Mononuclear cell (primary cell): ENCODE results near the gene YARS1. TPM values are rescaled to one million over a fixed set of nuclear protein-coding genes. Genes with fewer than 3 reads are reported as not detected.

ENCODE experiments used
- H3K27me3 ChIP-seq: 2 replicates; pipeline ENCODE4 v1.6.0; 2011; ENCODE audit warnings: low read length, control low read depth; ENCODE audit not compliant: insufficient read depth
- H3K4me1 ChIP-seq: 2 replicates; pipeline ENCODE4 v1.5.1; 2011; ENCODE audit warnings: mild to moderate bottlenecking, low read length, control low read depth; ENCODE audit not compliant: insufficient read depth
- H3K4me3 ChIP-seq: 2 replicates; pipeline ENCODE4 v1.5.1; 2011; ENCODE audit warnings: mild to moderate bottlenecking, low read length, moderate library complexity
- H3K9me3 ChIP-seq: 2 replicates; pipeline ENCODE4 v1.5.1; 2011; ENCODE audit warnings: low read depth, mild to moderate bottlenecking, control low read depth, low read length
- total RNA-seq: library from RNA; depleted of rRNA; stranded (reverse); fragments of >200 nt; gene quantifications from one replicate; pipeline ENCODE4 v1.2.3, GENCODE V29; 2012

YARS1 gene
- 88.7 TPM for total RNA-seq

GRCh38 chr1:32817159-32817814, at the start of gene YARS1, which contains the start of gene S100PBP:
YARS1 (minus strand) TSS chr1:32817358; CDS start chr1:32817244, 114 bp downstream.
S100PBP (plus strand) TSS chr1:32817653; CDS start chr1:32826100, 8,447 bp downstream.
- Histone ChIP-seq H3K27me3 (no peaks in the 10 kb centered on the region), H3K9me3 (no peaks in the 10 kb centered on the region), H3K4me1 (peaks cover 57% of the 10 kb centered on the region), H3K4me3 (peak within 1 kb of the TSS; percentile 83)

DNA sequence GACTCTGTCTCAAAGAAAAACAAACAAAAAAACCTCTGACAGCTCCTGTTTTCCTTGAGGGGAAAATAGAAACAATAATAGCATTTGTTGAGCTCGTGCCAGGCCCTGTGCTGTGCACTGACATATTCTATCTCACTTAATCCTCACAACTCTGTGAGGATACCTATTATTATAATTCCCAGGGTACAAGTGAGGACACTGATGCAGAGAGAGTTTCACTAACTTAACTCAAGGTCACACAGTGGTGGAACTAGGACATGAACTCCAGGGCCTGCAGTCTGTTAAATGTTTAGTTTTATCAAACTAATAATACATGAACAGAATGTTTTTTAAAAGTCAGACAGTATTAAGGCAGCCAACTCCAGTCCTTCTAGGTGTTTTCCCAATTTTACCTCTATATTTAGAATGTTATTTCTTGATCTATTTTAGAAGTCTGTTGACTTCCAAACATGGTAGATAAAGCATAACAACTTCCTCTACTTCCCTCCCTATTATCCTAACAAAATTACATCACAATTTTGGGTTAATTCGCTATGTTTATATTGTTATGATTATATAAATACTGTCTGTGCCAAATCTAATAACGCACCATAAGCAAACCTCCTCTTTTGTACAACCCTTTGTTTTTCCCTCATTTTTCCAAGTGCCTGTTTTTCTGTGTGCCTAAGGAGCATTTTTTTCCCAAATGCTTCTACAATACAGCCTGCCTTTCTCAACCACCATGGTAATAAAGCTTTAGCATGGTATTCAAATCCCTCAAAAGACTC, 48.7 kb upstream of the YARS1 start:
- no peaks in the 10 kb centered on the region for H3K9me3 ChIP-seq
- H3K27me3 ChIP-seq: peaks cover 12% of the 10 kb centered on the region
- no peak overlapping the region for H3K4me3 ChIP-seq
- peaks cover 4% of the 10 kb centered on the region for H3K4me1 ChIP-seq

DNA sequence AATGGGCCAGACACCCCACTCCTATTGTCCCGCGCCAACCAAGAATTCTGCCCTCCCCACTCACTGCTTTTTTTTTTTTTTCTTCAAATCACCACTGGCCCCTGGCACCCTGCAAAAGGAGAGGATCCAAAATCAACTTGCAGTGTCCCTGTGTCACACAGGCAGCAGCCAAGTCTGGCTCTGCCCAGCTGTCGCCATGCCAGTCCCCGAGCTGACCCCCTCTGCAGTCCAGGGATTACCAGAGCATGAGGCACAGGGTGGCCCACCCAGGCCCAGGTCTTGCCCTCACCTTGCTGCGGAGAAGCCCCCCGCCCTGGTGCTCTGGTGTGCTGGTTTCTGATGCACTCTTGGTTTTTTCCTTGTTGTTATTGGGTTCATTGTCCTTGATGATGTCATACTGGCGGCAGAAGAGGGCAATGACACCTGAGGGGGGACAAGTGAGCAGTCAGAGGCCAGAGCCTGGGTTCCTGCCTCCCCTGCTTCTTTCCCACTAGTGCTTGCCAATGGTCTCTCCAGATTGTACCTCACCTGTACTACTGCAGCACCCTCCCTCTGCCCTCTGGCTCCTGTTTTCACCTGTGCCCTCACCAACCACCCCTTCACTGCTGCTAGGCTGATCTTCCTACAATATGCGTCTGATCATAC, 47.3 kb upstream of the YARS1 start:
- Histone ChIP-seq H3K4me1 (no peaks in the 10 kb centered on the region), H3K4me3 (no peak overlapping the region), H3K27me3 (peaks cover 4% of the 10 kb centered on the region), H3K9me3 (no peaks in the 10 kb centered on the region)

DNA sequence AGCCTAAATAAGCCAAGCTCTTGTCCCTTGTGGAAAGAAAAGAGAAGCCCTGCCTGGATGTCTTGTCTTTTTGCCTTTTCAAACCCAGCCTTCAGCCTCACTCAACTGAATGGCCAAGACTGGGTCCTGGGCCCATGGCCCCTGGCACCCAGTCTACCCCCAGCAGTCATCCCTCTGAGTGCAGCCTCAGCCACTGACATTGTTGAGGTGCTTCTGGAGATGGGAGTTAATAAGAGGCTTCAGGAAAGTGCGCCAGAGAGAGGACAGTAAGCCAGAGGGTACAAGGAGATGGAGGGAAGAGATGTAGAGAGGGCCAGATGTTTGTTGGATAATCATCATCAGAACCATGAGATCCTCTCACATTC, 46.7 kb upstream of the YARS1 start:
- H3K4me3 ChIP-seq: no peak overlapping the region
- no peaks in the 10 kb centered on the region for H3K9me3 ChIP-seq
- no peaks in the 10 kb centered on the region for H3K4me1 ChIP-seq
- no peaks in the 10 kb centered on the region for H3K27me3 ChIP-seq

- H3K9me3 ChIP-seq: no peaks in the 10 kb centered on the region
- no peaks in the 10 kb centered on the region for H3K27me3 ChIP-seq
- no peak overlapping the region for H3K4me3 ChIP-seq
- no peaks in the 10 kb centered on the region for H3K4me1 ChIP-seq
Observed at GRCh38 chr1:32863218-32863880, 46.2 kb upstream of the YARS1 start.

DNA sequence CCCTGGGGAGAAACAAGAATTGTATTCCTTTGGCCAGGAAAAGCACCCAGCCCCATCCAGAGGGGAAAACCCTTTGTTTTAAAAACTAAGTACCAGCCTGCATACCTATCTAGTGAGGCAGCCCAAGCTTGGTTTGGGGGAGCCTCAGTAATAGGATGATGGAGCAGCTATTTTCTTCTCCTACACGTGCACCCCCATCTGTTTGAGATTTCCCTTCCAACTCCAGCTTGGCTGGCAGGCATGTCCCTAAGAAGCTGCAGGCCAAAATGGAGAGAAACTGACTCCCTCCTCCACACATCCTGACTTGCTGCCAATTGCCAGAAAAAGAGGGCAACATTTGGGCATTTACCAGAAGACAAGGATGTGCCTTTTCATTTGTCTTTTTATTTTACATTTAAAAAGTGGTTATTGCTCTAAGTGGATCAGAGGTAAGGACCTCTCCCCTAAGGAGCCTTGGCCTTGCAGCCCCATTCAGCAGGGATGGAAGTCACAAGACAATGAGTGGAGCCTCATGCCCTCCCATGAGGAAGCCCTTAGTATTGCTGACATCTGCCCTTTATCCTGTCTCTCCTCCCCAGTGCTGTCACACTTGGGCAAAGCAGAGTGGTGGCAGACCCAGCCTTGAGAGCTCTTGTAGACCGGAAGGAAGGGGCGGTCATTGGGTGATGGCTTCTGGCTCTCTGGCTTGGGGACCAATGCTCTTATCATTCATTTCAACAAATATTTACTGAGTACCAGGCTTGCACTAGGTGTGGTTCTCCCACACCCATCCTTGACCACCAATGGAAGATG, 44.9 kb upstream of the YARS1 start:
- H3K9me3 ChIP-seq: no peaks in the 10 kb centered on the region
- H3K4me1 ChIP-seq: no peaks in the 10 kb centered on the region
- no peaks in the 10 kb centered on the region for H3K27me3 ChIP-seq
- no peak overlapping the region for H3K4me3 ChIP-seq

DNA sequence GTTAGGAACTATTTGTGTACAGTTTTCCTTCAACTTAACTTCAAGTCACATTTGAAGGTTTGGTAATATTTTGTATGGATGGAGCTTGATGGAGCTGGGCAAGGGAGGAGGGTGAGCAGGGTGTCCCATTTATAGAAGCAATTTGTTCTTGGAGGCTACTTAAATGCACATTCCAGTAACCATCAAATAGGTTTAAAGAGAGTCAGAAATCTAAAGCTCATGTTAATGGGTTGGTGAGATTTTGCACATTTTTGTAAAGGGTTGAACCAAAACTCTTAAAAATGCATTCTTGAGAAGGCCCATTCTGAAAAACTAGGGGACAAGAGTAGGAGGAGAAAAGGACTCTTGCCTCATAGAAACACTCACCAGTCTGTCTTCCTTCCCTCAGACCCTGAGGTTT, 43.4 kb upstream of the YARS1 start:
- no peaks in the 10 kb centered on the region for H3K4me1 ChIP-seq
- no peaks in the 10 kb centered on the region for H3K9me3 ChIP-seq
- H3K4me3 ChIP-seq: no peak overlapping the region
- H3K27me3 ChIP-seq: no peaks in the 10 kb centered on the region

- Histone ChIP-seq H3K27me3 (no peaks in the 10 kb centered on the region), H3K4me1 (no peaks in the 10 kb centered on the region), H3K9me3 (no peaks in the 10 kb centered on the region), H3K4me3 (no peak overlapping the region)
Observed at GRCh38 chr1:32859915-32860314, 42.8 kb upstream of the YARS1 start.

- H3K9me3 ChIP-seq: no peaks in the 10 kb centered on the region
- H3K4me1 ChIP-seq: no peaks in the 10 kb centered on the region
- no peak overlapping the region for H3K4me3 ChIP-seq
- H3K27me3 ChIP-seq: no peaks in the 10 kb centered on the region
Observed at GRCh38 chr1:32858791-32859190, 41.6 kb upstream of the YARS1 start.

DNA sequence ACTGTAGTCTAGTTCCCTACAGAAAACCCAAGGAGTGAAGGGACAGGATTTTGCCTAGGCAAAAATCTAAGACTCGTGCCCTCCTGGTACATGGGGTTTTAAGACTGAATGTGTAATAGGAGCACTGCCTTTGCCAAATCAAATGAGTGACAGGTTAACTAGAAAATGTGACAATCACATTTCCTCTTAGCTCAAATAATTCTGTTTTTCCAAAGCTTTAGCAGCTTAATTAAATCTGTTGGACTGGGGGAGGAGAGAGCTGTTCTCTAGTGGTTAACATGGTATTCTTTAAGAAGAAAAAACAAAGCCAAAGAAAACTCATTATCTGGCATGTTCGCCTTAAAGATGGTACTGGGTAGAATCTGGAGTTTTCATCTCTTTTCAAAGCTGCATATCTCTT, 41.0 kb upstream of the YARS1 start:
- no peaks in the 10 kb centered on the region for H3K27me3 ChIP-seq
- no peak overlapping the region for H3K4me3 ChIP-seq
- no peaks in the 10 kb centered on the region for H3K4me1 ChIP-seq
- H3K9me3 ChIP-seq: no peaks in the 10 kb centered on the region

- H3K27me3 ChIP-seq: no peaks in the 10 kb centered on the region
- H3K9me3 ChIP-seq: no peaks in the 10 kb centered on the region
- no peaks in the 10 kb centered on the region for H3K4me1 ChIP-seq
- no peak overlapping the region for H3K4me3 ChIP-seq
Observed at GRCh38 chr1:32855861-32856617, 38.9 kb upstream of the YARS1 start.

DNA sequence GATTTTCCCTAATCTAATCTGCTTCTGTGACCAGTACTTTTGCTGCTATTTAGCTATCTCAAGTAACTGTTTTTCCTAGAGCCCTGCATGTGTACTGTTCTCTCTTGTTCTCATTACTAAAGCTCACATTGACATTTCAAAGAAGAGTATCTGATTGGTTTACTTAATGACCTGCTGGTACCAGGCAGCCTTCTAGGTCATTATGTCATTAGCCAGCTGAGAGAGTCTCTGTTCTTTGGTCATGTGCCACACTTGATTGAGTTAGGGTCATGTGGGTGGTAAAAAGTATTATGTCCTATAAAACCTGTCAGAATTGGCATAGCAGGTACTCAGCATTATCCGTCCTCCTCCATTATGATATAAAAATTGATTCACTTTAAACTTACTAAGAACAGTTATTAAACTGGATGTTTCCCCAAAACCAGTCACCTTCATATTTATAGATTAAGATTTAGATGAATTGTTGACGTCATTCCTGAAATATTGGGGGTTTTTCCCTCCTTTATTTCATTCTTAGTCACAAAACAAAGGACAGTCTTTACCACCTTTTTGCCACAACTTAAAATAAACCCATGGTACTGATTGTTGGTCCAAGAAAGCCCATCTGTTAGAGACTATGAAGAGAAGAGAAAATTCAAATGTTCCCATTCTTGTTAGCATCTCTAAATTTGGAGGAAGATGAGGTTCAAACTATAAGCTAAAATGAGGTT, 31.4 kb upstream of the YARS1 start:
- Histone ChIP-seq H3K4me3 (no peak overlapping the region), H3K4me1 (no peaks in the 10 kb centered on the region), H3K27me3 (no peaks in the 10 kb centered on the region), H3K9me3 (no peaks in the 10 kb centered on the region)

- Histone ChIP-seq H3K4me1 (no peaks in the 10 kb centered on the region), H3K9me3 (no peaks in the 10 kb centered on the region), H3K27me3 (no peaks in the 10 kb centered on the region), H3K4me3 (no peak overlapping the region)
Observed at GRCh38 chr1:32831878-32832277, 14.7 kb upstream of the YARS1 start.
